GM19397 (cell line): ENCODE measurements around the gene NKX6-2.
"Not testable (repeated sequence)": the region's sequence is repeated elsewhere in the genome, so short reads cannot be mapped to it uniquely, and the experiment has no call there.

Source experiments
- ATAC-seq: cut with Tn5 transposase; IDR thresholded peaks from one replicate; pipeline ENCODE4 v1.9.1; 2021; ENCODE audit warnings: mild to moderate bottlenecking, moderate library complexity; ENCODE audit not compliant: unreplicated experiment

The NKX6-2 gene

GRCh38 chr10:132799865-132800264 is 13.9 kb upstream of the NKX6-2 start:
- no peak for ATAC-seq

GRCh38 chr10:132798876-132799275 is 12.9 kb upstream of the NKX6-2 start:
- ATAC-seq: no peak

DNA sequence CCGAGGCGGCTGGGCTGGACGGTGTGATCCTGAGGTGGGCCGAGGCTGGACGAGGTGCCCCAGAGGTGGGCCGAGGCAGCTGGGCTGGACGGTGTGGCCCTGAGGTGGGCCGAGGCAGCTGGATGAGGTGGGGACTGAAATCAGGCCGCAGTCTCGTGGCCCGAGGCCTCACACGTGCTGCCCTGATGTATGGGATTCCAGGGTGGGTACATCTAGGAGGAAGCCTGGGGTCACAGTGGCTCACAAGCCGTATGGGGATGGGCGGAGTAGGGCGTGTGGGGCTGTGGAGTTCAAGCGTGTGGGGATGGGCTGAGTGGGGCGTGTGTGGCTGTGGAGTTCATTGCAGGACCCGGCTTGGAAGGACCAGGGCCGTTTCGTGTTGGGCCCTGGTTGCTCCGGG is 12.5 kb upstream of the NKX6-2 start:
- ATAC-seq: no peak

DNA sequence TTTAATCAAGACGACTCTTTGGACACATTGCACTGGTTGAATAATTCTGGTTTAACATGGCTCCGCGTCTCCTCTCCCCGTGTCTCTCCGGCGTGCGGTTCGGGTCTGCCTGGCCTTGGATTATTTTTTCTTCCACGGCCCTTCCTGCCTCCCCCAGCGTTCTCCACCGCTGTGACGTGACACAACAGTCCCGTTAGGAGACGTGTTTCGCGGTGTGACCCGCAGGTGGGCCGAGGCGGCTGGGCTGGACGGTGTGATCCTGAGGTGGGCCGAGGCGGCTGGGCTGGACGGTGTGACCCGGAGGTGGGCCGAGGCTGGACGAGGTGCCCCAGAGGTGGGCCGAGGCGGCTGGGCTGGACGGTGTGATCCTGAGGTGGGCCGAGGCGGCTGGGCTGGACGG is 12.0 kb upstream of the NKX6-2 start:
- ATAC-seq: not testable (repeated sequence)

GRCh38 chr10:132796846-132797245 is 10.9 kb upstream of the NKX6-2 start:
- ATAC-seq: no peak

DNA sequence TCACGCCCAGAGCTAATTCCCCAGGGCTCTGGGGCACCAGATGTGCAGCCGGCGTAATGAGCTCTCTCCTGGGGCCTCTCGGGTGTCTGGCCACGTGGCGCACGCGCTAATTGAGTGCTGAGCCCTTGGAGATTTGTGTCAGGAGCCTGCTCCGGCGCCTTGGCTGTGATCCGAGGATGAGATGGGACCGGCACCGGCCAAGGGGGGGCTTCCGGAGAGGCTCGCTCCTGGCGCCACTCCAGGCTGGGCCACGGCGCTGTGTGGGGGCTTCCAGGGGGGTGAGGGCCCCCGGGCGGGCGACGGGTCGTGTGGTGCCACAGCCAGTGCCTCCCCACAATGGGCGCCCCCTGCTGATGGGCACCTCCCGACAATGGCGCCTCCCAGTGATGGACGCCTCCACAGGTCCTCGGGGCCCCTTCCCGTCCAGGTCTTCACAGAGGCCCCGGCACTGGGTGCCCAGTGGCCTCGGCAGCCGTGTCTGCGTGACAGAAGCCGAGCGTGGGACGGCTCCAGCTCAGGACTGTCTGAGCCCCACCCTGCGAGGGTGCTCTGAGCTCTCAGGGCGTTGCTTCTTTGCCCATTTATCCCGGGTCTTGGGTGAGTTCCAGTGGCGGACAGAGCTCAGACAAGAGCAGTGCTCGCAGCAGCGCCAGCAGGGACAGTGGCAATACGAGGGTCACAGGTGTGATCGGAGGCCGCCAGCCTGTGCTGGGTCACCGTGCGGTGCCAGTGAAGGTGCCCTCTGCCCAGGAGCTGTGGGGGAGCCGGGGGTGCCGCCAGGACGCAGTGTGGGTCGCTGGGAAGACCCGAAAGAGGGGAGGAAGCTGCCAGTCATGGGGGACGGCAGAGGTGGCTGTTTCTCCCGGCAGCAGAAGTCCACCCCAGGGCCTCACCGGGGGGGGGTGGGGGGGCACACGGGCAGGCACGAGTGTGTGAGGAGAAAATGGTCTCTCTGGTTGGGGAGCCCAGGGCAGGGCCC is 8.2 kb upstream of the NKX6-2 start:
- no peak for ATAC-seq

GRCh38 chr10:132793213-132793612 is 7.3 kb upstream of the NKX6-2 start:
- no peak for ATAC-seq

DNA sequence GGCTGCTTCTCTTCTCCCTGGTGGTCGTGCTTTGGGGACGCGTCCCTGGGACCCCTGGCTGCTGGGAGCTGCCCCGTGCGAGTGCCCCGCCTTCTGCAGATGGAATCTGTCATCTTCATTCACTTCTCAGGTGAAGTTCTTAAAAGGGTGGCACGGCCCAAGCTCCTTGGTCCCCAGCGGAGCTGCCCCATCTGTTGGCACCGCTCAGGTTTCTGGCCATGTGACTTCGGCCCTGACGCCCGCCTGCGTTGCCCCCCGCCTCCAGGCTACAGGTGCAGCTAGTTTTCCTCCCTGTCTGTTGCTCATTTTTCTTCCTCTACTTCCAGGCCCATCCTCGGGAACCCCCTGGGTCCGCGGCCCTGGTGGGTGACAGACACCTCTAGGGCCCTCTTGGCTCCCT is 6.8 kb upstream of the NKX6-2 start:
- ATAC-seq: no peak

- not testable (repeated sequence) for ATAC-seq
Measured at GRCh38 chr10:132792099-132792498, 6.2 kb upstream of the NKX6-2 start.

- ATAC-seq: no peak
Measured at GRCh38 chr10:132790934-132791829, 5.2 kb upstream of the NKX6-2 start.

DNA sequence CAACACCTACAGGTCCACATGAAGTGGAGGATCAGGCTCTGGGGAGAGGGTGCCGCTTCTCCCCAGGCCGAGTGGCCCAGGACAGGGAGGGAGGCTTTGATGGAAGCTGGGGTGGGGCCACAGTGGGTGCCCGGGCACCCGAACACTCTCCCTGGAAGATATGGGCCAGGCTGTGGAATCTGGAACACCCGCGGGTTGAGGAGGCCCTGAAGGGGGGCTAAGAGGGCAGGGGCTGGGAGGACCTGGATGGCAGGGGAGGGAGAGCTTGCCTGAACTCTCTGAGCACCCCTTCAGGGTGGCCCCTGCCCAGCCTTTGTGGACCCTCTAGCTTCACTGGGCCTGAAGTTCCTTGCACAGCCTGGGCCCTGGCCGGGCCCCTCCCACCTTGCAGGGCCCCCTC is 4.5 kb upstream of the NKX6-2 start:
- no peak for ATAC-seq

DNA sequence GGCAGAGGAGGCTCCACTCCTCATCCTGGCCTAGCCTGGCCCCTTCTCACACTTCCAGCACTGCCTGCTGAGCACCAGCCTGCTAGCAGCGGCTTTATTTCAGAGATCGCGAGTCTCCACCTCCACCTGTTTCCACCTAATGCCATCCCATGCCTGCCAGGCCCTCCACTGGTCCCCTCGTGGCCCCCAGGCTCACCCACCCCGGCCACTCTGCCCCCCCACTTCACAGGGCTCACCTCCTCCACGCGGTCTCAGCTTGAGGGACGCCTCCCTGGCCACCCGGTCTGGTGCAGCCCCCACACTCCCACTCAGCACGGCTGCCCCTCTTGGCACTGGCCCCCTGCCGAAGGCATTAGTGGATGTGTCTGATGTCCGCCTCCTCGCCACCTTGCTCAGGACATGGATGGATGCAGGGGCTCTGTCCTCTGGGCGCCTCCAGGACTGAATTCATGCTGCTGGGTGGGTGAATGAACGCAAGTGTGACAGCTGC is 3.8 kb upstream of the NKX6-2 start:
- no peak for ATAC-seq

GRCh38 chr10:132788831-132789219 is 2.9 kb upstream of the NKX6-2 start:
- ATAC-seq: no peak

- ATAC-seq: no peak
Measured at GRCh38 chr10:132788180-132788830, 2.4 kb upstream of the NKX6-2 start.

DNA sequence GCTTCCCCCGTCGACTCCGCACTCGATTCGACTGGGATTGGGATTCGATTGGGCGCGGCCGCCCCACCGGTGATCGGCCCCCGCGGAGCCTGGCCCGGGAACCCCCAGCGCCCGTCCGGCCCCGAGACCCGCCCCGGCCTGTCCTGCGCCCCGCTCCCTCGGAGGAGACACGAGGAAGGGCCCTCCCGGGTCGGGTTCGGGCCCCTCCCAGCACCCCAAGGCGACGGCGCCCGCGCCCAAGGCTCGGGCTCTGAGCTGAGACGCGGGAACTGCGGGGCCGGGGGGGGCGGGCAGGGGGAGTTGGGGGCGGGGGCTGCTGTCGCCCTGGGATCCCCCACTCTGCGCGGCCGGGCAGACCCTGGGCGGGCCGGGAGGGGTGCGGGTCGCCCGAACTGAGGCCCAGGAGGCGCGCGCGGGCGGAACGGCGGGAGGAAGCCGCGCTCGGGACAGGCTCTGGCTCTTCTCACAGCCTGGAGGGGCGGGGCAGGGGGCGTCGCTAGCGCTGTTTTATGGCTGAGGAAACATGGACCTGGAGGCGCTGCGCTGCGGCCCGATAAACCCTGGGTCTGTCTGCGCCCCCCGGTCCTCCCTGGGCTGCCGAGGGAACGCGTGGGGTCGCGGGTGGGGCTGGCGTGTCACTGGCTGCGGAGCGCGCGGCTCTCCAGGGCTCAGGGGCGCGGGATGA is 1.7 kb upstream of the NKX6-2 start:
- ATAC-seq: no peak

DNA sequence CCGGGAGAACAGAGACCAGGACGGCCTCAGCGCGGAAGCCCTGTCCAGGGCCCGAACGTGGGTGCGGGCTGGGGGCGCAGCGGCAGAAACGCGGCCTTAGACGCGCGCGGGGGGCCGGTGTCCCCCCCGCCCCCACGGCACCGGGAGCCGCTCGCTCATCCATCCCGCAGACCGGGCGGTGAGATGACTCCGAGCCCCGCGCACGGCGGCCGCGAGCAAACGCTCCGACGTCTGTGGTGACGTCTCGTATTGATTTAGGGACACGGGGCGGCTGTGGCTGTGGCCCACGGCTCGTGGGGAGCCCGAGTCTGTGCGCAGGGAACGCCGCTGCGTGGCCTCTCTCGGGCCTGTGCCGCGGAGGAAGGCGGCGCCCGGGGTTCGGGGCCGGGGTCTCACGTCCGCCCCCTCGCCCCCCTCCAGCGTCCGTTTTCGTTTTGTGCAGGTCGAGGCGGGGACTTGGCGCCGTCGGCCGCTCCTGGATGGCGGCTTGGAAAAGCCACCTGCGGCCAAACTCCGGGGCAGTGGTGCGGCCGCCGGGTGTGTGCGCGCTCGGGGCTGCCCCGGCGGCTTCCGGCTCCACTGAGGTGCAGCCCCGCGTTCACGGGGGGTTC is 1.0 kb upstream of the NKX6-2 start:
- ATAC-seq: no peak

GRCh38 chr10:132786476-132786883 is 533 bp upstream of the NKX6-2 start:
- ATAC-seq: no peak

GRCh38 chr10:132784866-132785722 is 853 bp downstream of the NKX6-2 start:
- ATAC-seq: no peak
